Skeletal muscle tissue (tissue), 4 donors: Measurements from ENCODE around the gene ZNF277. TPM values are rescaled to one million over a fixed set of nuclear protein-coding genes. Genes with fewer than 3 reads are reported as not detected.
A peak's percentile ranks its signal among the peaks of the same experiment; 100 is the strongest.

Source experiments
- H3K27ac ChIP-seq: one replicate; pipeline ENCODE4 v1.7.0; 2013; ENCODE audit warnings: mild to moderate bottlenecking, low read depth, low read length, inconsistent platforms
- H3K27me3 ChIP-seq, 3 donors: one replicate each; pipeline ENCODE4 v1.7.0; 2013; ENCODE audit warnings: low read length in 3 of 3; ENCODE audit not compliant: control insufficient read depth in 3 of 3, insufficient read depth in 3 of 3
- H3K36me3 ChIP-seq, 3 donors: one replicate each; pipeline ENCODE4 v1.7.0; 2013; ENCODE audit warnings: low read length in 3 of 3; ENCODE audit not compliant: control insufficient read depth in 3 of 3, insufficient read depth in 3 of 3
- H3K4me1 ChIP-seq, 3 donors: one replicate each; pipeline ENCODE4 v1.7.0; 2013; ENCODE audit warnings: low read length in 3 of 3, mild to moderate bottlenecking in 3 of 3; ENCODE audit not compliant: control insufficient read depth in 3 of 3, insufficient read depth in 3 of 3
- H3K4me3 ChIP-seq, 3 donors: one replicate each; pipeline ENCODE4 v1.7.0; 2013; ENCODE audit warnings: low read length in 3 of 3
- H3K9ac ChIP-seq, 3 donors: one replicate each; pipeline ENCODE4 v1.7.0; 2013; ENCODE audit warnings: low read length in 3 of 3, mild to moderate bottlenecking in 3 of 3, moderate library complexity in 2 of 3, low read depth in 1 of 3
- H3K9me3 ChIP-seq, 3 donors: one replicate each; pipeline ENCODE4 v1.7.0; 2013; ENCODE audit warnings: low read length in 3 of 3; ENCODE audit not compliant: control insufficient read depth in 3 of 3
- total RNA-seq: library from RNA; depleted of rRNA; stranded (reverse); fragments of >200 nt; gene quantifications from one replicate; pipeline ENCODE4 v1.2.3, GENCODE V29; 2014
- donor health status: Osteomylitis.

ZNF277 gene
- total RNA-seq, 1 donor from 2014 or later = 17.7 TPM

DNA sequence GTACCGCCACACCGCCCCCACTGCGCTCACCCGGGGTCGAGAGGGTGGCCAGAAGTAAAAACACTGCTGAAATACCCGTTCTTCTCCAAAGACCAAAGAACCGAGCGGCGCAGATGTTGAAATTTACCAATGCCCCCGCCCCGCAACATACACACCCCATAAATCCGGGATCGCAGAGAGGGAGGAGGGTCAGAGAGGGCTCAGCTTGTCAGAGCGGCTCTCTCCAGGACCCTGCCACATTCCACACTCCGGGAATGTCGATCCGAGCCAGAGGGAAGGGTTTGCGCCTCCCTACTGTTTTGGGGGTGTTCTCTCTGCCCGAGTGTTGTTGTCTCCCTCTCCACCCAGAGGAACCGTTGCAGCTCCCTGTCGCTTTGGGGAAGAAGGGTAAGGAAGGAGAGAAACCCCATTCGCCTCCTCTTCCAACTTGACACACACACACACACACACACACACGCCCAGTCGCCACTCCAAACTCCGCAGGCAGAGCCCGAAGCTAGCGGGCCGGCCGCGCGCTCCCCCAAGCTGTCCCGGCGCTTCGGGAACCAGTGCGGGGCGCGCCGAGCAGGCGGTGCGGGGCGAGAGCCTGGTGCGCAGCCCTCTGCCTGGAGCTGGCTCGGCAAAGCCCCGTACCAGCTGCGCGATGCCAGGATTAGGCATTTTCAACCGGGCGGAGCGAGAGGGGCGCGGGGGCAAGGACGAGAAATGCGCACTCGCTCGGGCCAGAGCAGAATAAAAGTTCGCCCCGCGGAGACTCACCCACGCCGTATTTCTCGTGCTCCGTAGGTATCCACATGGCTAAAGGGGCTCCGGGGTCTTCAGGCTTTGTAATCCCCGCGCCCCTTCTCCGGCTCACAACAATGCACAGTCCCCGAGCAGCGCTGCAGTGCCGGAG is 905 bp upstream of the ZNF277 start:
- Histone ChIP-seq H3K4me1 (peaks cover 5 to 30% (median 15%) of the 10 kb centered on the region in 3 donors), H3K4me3 (peak overlapping the region; percentile 96 to 99 (median 98)), H3K9me3 (no peaks in the 10 kb centered on the region)

DNA sequence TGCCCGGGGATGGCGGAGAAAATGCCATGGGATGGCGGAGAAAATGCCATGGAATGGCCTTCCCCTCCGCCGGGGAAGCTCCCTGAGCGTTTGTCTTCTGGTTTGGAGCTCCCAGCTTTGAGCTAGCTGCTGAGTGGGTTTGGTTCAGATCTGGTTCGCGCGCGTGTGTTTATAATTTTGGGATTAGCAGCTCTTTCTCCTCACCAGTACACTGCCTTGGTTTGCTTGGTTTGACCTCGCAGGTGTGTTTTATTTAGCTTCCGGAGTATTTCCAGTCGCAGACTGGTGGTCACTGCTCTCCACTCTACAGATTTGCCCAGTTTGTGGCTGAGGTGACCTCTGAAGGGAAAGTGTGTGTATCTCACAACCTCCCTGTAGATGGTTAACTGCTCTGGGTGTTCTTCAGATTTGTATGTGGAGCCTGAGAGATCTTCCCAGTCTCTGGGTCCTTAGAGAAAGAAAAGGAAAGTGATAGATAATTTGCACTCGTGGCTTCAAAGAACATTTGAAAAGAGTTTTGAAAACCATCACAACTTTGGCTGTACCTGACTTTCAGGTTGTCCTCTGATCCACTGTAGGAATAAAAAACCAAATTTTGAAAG is 597 bp downstream of the ZNF277 start:
- H3K9me3 ChIP-seq = no peaks in the 10 kb centered on the region
- peaks cover 7 to 37% (median 20%) of the 10 kb centered on the region in 3 donors for H3K4me1 ChIP-seq
- peak overlapping the region; percentile 85 to 95 (median 92) for H3K9ac ChIP-seq
- peak overlapping the region; percentile 93 to 99 (median 94) for H3K4me3 ChIP-seq
- peak overlapping the region; percentile 82 for H3K27ac ChIP-seq
- no peaks in the 10 kb centered on the region for H3K27me3 ChIP-seq
- H3K36me3 ChIP-seq = no peaks in the 10 kb centered on the region

More for the DNA sequence above, 905 bp upstream of the ZNF277 start:
- Histone ChIP-seq H3K36me3 (no peaks in the 10 kb centered on the region), H3K9ac (peak overlapping the region; percentile 93 to 98 (median 94)), H3K27ac (peak overlapping the region; percentile 82), H3K27me3 (no peaks in the 10 kb centered on the region)

DNA sequence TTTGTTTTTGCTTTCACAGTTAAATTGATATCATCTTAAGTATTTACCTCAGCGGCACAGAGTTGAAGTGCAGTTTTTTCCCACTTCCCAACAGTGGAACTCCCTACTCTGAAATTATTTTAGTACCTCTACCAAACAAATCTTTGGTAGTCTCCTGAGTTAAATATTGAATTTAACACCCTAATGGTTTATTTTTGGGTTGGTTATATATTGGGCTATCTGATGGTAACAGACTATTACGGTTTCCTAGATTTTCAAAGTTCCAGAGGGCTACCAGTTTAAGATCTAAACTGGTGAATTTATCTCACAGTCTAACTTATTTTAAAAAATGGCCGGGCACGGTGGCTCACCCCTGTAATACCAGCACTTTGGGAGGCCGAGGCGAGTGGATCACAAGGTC is 1.3 kb downstream of the ZNF277 start:
- Histone ChIP-seq H3K4me1 (peaks cover 7 to 37% (median 20%) of the 10 kb centered on the region in 3 donors), H3K9me3 (no peaks in the 10 kb centered on the region), H3K36me3 (no peaks in the 10 kb centered on the region), H3K27ac (no peak overlapping the region), H3K9ac (no peak overlapping the region), H3K4me3 (no peak overlapping the region), H3K27me3 (no peaks in the 10 kb centered on the region)

DNA sequence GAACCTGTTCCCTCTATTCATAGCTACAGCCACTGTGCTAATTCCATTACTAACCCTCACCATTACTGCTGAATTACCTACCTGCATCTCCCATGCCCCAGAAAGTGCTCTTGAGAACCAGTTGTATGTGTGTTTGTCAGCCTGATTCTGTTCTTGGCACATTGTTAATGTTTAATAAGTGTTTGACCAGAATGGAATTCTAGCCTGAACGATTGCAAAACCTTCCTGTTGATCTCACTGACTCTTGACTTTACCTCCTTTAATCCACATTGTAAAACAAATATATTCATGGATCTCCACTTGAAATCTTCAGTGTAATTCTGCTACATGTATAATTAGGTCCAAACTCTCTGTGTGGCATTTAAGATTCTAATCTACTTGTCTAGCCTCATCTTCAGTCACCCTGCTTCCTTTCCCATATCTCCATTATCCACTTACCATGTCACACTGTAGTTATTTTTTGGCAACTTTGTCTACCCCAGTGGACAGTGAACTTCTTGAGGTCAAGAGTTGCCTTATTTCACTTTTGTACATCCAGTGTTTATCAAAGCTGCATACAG is 4.9 kb downstream of the ZNF277 start:
- H3K9me3 ChIP-seq = no peaks in the 10 kb centered on the region
- H3K9ac ChIP-seq = no peak overlapping the region
- no peak overlapping the region for H3K27ac ChIP-seq
- H3K36me3 ChIP-seq = no peaks in the 10 kb centered on the region
- H3K27me3 ChIP-seq = no peaks in the 10 kb centered on the region
- H3K4me3 ChIP-seq = no peak overlapping the region
- peaks cover 2 to 12% (median 4%) of the 10 kb centered on the region in 3 donors for H3K4me1 ChIP-seq

DNA sequence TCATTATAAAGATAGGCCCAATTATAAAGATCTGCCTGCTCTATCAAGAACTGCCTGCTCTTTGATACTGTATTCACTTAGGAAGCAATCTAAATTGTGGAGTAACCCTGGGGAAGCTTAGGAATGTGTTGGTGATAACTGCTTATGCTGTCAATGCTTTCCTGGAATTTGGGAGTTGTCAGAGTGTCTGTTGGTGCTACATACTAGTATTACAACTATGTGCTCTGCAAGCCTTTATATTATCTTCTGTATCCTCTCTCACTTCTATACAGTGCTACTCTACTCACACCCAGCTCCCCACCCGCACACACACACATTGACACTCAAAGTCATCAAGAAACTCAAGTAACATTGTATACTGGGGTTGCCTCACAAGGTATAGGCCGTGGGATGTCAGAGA is 6.1 kb downstream of the ZNF277 start:
- H3K4me1 ChIP-seq = peaks cover 2 to 7% (median 4%) of the 10 kb centered on the region in 3 donors
- H3K27ac ChIP-seq = no peak overlapping the region
- H3K36me3 ChIP-seq = no peaks in the 10 kb centered on the region
- no peaks in the 10 kb centered on the region for H3K27me3 ChIP-seq
- H3K9me3 ChIP-seq = no peaks in the 10 kb centered on the region
- H3K9ac ChIP-seq = no peak overlapping the region
- no peak overlapping the region for H3K4me3 ChIP-seq

DNA sequence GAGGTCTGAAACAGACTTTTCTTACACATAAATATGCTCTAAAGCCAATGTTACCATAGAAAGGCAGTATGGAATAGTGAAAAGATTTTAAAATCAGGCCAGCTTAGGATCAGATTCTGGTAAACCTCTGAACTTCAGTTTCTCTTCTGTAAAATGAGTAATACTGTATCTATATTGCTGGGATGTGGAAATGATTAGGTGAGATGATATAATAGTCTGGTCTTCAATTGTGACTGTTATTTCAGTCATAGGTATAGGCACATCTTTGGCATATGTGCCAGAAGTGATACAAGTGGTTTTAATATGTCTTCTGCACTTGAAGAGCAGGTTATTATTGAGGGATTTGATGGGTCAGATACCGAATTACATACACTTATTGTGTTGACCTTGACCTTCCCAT is 7.2 kb downstream of the ZNF277 start:
- Histone ChIP-seq H3K4me3 (no peak overlapping the region), H3K4me1 (peaks cover 2 to 7% (median 4%) of the 10 kb centered on the region in 3 donors), H3K36me3 (no peaks in the 10 kb centered on the region), H3K9me3 (no peaks in the 10 kb centered on the region), H3K27me3 (no peaks in the 10 kb centered on the region), H3K9ac (no peak overlapping the region), H3K27ac (no peak overlapping the region)

DNA sequence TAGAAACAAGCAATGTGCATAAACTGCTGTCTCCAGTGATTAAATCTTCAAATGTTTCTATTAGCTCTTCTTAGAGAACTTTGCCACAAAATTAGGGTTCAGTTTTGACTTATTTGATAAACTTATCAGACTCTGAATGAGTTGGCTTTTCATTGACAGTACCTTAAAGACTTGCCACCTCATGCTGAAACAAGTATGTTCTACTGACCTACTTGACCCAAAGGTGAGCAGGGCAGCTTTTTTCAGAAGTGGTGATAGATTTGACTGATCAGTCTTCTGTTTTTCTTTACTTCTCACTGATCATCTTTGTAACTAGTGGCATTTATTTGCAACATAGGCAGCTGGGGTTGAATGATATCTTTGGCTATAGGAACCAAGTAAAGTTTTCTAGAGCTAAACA is 7.8 kb downstream of the ZNF277 start:
- Histone ChIP-seq H3K36me3 (no peaks in the 10 kb centered on the region), H3K9ac (no peak overlapping the region), H3K27me3 (no peaks in the 10 kb centered on the region), H3K9me3 (no peaks in the 10 kb centered on the region), H3K27ac (no peak overlapping the region), H3K4me1 (peaks cover 2 to 7% (median 4%) of the 10 kb centered on the region in 3 donors), H3K4me3 (no peak overlapping the region)

DNA sequence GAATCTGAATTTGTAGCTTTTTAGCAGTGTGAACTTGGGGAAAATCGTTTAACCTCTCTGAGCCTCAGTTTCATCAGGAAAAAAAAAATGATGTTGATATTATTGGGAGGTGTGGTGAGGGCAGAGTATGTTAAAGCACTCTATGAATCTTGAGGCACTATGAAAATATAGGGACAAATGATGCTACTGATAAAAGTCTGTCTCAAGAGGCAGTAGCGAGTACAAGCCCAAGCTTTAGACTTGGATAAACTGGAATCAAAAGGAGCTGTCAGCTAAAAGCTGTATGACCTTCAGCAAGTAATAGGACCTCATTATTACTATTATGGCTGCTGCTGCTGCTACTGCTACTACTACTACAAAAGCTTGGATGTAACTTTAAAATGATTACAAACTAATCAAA is 8.4 kb downstream of the ZNF277 start:
- Histone ChIP-seq H3K9me3 (no peaks in the 10 kb centered on the region), H3K27me3 (no peaks in the 10 kb centered on the region), H3K27ac (no peak overlapping the region), H3K4me1 (peaks cover 2 to 7% (median 4%) of the 10 kb centered on the region in 3 donors), H3K9ac (no peak overlapping the region), H3K36me3 (no peaks in the 10 kb centered on the region), H3K4me3 (no peak overlapping the region)

DNA sequence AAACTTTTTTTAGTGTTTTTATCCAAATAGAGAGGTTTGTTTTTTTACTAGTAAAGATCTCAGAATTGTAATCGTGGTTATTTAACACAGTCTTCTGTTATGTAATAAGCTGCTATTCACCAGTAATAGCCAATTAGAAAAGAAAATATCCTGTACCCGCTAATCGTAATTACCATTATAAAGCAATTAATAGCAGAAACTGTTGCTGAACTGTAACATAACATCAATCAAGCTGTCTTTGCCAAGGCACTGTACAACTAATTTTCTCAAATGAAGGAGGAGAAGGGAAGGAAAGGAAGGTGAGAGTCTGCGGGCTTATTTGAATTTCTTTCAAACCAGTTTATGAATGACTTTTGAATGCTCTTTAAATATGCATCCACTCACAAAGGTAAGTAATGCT is 9.3 kb downstream of the ZNF277 start:
- Histone ChIP-seq H3K36me3 (no peaks in the 10 kb centered on the region), H3K9me3 (no peaks in the 10 kb centered on the region), H3K4me1 (peaks cover 2 to 7% (median 4%) of the 10 kb centered on the region in 3 donors), H3K4me3 (no peak overlapping the region), H3K27me3 (no peaks in the 10 kb centered on the region), H3K27ac (no peak overlapping the region), H3K9ac (no peak overlapping the region)
